NB4 (cell line): ENCODE data around the gene FXR2.

ENCODE experiments used
- MAX ChIP-seq: IDR thresholded peaks from 2 replicates; pipeline ENCODE4 v1.6.1; 2011; ENCODE audit warnings: low read depth, low read length
- POLR2A ChIP-seq: IDR thresholded peaks from 2 replicates; pipeline ENCODE4 v1.6.1; 2011; ENCODE audit warnings: mild to moderate bottlenecking; ENCODE audit not compliant: insufficient read length; ENCODE audit errors: extremely low read depth
- TF ChIP-seq, protein P1 (sequence below): IDR thresholded peaks from one replicate; pipeline ENCODE4 v1.5.1; 2012; ENCODE audit warnings: low read depth, low read length

GRCh38 chr17:7652388-7653356, 38.0 kb upstream of the FXR2 start:
- TF ChIP-seq, protein P1, sequence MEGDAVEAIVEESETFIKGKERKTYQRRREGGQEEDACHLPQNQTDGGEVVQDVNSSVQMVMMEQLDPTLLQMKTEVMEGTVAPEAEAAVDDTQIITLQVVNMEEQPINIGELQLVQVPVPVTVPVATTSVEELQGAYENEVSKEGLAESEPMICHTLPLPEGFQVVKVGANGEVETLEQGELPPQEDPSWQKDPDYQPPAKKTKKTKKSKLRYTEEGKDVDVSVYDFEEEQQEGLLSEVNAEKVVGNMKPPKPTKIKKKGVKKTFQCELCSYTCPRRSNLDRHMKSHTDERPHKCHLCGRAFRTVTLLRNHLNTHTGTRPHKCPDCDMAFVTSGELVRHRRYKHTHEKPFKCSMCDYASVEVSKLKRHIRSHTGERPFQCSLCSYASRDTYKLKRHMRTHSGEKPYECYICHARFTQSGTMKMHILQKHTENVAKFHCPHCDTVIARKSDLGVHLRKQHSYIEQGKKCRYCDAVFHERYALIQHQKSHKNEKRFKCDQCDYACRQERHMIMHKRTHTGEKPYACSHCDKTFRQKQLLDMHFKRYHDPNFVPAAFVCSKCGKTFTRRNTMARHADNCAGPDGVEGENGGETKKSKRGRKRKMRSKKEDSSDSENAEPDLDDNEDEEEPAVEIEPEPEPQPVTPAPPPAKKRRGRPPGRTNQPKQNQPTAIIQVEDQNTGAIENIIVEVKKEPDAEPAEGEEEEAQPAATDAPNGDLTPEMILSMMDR, result no peak
- TF ChIP-seq POLR2A (no peak), MAX (no peak)
